ENCODE data around the gene SETDB2. TPM values are rescaled to one million over a fixed set of nuclear protein-coding genes. Genes with fewer than 3 reads are reported as not detected.

SETDB2 gene
- total RNA-seq, 1 donor from 2014 or later, result 10.8 TPM

DNA sequence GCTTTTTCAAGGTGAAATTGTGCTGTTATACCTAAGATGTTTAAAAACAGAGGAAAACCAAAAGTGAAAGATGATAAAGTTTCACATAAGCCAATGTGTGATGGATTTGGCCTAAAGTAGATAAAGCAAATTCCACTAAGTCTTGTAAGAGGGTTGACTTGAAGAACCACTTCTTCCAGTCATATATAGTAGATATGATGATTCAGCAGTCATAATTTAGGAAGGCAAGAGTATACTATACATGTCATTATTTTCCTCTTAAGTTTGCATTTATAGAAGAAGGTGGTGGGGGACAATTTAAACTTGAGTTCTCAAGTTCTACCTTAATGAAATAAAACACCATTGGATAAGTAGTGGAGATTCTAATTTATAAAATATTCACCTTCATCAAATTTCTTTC lies 88.9 kb downstream of the SETDB2 start:
- TF ChIP-seq, protein P1, sequence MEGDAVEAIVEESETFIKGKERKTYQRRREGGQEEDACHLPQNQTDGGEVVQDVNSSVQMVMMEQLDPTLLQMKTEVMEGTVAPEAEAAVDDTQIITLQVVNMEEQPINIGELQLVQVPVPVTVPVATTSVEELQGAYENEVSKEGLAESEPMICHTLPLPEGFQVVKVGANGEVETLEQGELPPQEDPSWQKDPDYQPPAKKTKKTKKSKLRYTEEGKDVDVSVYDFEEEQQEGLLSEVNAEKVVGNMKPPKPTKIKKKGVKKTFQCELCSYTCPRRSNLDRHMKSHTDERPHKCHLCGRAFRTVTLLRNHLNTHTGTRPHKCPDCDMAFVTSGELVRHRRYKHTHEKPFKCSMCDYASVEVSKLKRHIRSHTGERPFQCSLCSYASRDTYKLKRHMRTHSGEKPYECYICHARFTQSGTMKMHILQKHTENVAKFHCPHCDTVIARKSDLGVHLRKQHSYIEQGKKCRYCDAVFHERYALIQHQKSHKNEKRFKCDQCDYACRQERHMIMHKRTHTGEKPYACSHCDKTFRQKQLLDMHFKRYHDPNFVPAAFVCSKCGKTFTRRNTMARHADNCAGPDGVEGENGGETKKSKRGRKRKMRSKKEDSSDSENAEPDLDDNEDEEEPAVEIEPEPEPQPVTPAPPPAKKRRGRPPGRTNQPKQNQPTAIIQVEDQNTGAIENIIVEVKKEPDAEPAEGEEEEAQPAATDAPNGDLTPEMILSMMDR (IDR thresholded peaks at IDR 0.05; ENCODE audit: unreplicated experiment), result no peak
- no peak overlapping the region for H3K27ac Mint-ChIP-seq
- no peaks in the 10 kb centered on the region for H3K4me1 Mint-ChIP-seq
- no peak overlapping the region for H3K4me3 Mint-ChIP-seq
- no peaks in the 10 kb centered on the region for H3K27me3 Mint-ChIP-seq (ENCODE audit: low read depth)
- H3K9me3 Mint-ChIP-seq, result no peaks in the 10 kb centered on the region
- H3K36me3 Mint-ChIP-seq, result peaks cover 32% of the 10 kb centered on the region
- DNase-seq (ENCODE audit: low spot score in 2 of 2, unreplicated experiment in 2 of 2), result no peak

DNA sequence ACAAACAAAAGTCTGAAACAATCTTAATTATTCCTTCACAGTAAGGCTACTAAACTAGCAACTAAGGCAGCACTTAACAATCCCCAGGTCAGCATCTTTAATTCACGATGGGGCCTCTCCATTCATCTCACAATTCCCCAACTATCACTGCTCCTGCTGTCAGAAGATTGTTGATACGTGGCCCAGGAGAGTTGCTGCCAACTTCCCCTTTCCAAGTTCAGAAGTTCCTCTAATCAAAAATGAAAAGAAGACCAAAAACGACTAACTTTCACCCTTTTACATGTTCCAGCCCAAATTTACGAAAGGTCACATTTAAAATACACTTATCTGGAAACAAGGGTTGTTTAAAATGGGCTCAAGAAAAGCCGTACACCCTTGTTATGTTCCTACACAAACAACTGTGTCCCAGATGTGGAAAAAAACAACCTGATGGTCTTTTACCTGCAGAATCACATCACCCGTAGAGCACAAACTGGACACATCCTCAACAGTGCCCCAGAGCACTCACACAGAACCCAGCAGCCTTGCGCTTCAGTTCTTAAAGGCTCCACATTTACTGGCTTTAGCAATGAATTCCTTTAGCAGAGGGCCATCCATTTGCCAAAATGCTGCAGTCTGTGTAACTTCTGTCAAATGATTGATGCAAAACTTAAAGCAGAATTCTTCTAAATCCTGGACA lies 89.7 kb downstream of the SETDB2 start:
- Mint-ChIP-seq H3K9me3 (no peaks in the 10 kb centered on the region), H3K27ac (no peak overlapping the region), H3K27me3 (ENCODE audit: low read depth) (no peaks in the 10 kb centered on the region), H3K4me1 (no peaks in the 10 kb centered on the region), H3K36me3 (peaks cover 32% of the 10 kb centered on the region), H3K4me3 (no peak overlapping the region)
- TF ChIP-seq, protein P1 (IDR thresholded peaks at IDR 0.05; ENCODE audit: unreplicated experiment), result no peak
- DNase-seq (ENCODE audit: low spot score in 2 of 2, unreplicated experiment in 2 of 2), result no peak

DNA sequence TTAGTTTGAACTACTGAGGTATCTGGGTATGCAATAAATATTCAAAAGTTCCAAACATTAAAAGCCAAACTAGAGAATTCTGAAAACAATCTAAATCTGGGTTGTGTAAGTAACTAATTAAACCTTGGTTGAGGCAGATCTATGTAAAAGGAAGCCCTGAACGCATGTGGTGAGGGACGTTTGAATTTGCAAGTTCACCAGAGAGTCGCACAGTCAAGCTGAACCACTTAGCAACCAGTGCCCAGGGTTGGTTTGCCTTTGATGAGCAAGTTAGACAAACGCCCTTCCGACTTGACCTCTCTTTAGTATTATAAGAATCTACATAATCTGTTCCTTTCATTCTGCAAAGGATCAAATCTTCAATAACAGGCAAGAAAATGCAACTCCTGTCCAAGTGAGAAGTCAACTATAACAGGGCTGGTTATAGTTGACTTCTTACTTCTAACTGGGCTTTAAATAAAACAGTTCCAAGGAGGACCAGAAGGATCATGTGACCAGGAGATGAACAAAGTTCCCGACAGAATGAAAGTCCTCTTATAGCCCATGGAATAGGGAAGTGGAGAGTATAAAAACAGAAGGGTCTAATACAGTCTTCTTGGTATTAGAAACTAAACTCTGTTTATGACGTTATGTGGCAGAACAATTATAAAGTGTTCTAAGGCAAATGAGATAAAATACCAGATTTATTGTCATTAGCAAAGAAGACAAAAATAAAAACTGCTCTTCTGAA lies 92.2 kb downstream of the SETDB2 start:
- TF ChIP-seq, protein P1 (IDR thresholded peaks at IDR 0.05; ENCODE audit: unreplicated experiment), result no peak
- DNase-seq (ENCODE audit: low spot score in 2 of 2, unreplicated experiment in 2 of 2), result no peak
- Mint-ChIP-seq H3K27ac (no peak overlapping the region), H3K36me3 (peaks cover 43% of the 10 kb centered on the region), H3K27me3 (ENCODE audit: low read depth) (no peaks in the 10 kb centered on the region), H3K9me3 (no peaks in the 10 kb centered on the region), H3K4me1 (peaks cover 12% of the 10 kb centered on the region), H3K4me3 (no peak overlapping the region)

DNA sequence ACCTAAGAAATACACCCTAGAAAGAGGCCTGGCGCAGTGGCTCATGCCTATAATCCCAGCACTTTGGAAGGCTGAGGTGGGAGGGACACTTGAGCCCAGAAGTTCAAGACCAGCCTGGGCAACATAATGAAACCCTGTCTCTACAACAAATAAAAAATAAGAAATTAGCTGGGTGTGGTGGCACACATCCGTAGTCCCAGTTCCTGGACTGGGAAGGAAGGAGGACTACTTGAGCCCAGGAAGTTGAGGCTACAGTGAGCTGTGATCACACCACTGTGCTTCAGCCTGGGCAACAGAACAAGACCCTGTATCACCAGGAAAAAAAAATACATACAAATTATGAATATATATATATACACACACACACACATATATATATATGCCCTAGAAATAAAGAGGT lies 94.3 kb downstream of the SETDB2 start:
- no peak overlapping the region for H3K4me3 Mint-ChIP-seq
- H3K27ac Mint-ChIP-seq, result no peak overlapping the region
- TF ChIP-seq, protein P1 (IDR thresholded peaks at IDR 0.05; ENCODE audit: unreplicated experiment), result no peak
- H3K27me3 Mint-ChIP-seq (ENCODE audit: low read depth), result no peaks in the 10 kb centered on the region
- DNase-seq (ENCODE audit: low spot score in 2 of 2, unreplicated experiment in 2 of 2), result no peak
- H3K36me3 Mint-ChIP-seq, result peaks cover 37% of the 10 kb centered on the region
- no peaks in the 10 kb centered on the region for H3K9me3 Mint-ChIP-seq
- peaks cover 12% of the 10 kb centered on the region for H3K4me1 Mint-ChIP-seq

DNA sequence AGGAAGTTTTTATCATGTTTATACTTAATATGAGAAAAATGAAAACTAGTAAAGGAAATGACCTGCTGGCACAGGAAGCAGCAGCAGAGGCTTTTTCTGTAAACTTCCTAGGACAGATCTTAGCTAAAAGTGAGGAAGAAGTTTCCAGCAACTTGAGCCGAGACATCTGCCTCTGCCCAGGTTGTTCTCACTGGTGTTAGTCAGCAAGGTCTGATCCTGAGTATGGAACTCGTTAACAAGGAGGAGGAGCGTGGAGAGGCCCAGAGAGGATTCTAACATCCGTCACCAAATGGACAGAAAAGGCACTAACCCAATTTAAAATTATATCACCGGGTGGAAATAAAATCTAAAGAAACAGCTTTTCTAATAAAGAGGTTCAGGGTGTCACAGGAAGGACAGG lies 95.2 kb downstream of the SETDB2 start:
- Mint-ChIP-seq H3K9me3 (no peaks in the 10 kb centered on the region), H3K27ac (peak overlapping the region; percentile 24), H3K27me3 (ENCODE audit: low read depth) (no peaks in the 10 kb centered on the region), H3K36me3 (peaks cover 30% of the 10 kb centered on the region), H3K4me3 (no peak overlapping the region), H3K4me1 (peaks cover 12% of the 10 kb centered on the region)
- TF ChIP-seq, protein P1 (IDR thresholded peaks at IDR 0.05; ENCODE audit: unreplicated experiment), result no peak
- no peak for DNase-seq (ENCODE audit: low spot score in 2 of 2, unreplicated experiment in 2 of 2)

Measured in mesothelial cell of epicardium (in vitro differentiated cells).